ENCODE results near the gene MICOS13. TPM values are rescaled to one million over a fixed set of nuclear protein-coding genes. Genes with fewer than 3 reads are reported as not detected.

The MICOS13 gene
- total and polyA plus RNA-seq, 12 donors: 122 to 658 (median 139) TPM

DNA sequence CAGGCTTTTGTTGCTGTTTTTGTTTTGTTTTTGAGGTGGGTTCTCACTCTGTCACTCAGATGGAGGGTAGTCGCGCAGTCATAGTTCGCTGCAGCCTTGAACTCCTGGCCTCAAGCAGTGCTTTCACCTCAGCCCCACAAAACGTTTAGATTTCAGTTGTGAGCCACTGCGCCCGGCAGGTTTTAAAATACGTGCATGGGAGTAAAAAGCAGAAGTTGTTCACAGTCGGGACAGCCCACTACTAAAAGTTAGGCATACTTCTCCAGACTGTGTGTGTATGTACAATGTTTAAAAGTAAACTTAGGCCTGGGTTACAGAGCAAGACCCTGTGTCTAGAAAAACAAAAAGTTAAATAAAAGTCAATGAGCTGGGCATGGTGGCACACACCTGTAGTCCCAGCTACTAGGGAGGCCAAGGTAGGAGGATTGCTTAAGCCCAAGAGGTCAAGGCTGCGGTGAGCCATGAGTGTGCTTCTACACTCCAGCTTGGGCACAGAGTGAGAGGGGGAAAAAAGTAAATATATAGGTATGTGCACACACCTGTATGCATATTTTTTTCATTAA lies 51.3 kb downstream of the MICOS13 start:
- peak overlapping the region in 1 of 10 donors; percentile 0 for H3K4me3 ChIP-seq
- no peaks in the 10 kb centered on the region for H3K9me3 ChIP-seq
- peaks cover 0 to 67% (median 15%) of the 10 kb centered on the region in 9 donors for H3K36me3 ChIP-seq
- ATAC-seq (no peak), DNase-seq (no peak)
- no peaks in the 10 kb centered on the region for H3K27me3 ChIP-seq
- peaks cover 30 to 98% (median 90%) of the 10 kb centered on the region in 9 donors for H3K4me1 ChIP-seq
- WGBS, 2 donors: 81 to 90% methylated on average over 9 of the region's 9 CpGs
- TF ChIP-seq, protein P1, sequence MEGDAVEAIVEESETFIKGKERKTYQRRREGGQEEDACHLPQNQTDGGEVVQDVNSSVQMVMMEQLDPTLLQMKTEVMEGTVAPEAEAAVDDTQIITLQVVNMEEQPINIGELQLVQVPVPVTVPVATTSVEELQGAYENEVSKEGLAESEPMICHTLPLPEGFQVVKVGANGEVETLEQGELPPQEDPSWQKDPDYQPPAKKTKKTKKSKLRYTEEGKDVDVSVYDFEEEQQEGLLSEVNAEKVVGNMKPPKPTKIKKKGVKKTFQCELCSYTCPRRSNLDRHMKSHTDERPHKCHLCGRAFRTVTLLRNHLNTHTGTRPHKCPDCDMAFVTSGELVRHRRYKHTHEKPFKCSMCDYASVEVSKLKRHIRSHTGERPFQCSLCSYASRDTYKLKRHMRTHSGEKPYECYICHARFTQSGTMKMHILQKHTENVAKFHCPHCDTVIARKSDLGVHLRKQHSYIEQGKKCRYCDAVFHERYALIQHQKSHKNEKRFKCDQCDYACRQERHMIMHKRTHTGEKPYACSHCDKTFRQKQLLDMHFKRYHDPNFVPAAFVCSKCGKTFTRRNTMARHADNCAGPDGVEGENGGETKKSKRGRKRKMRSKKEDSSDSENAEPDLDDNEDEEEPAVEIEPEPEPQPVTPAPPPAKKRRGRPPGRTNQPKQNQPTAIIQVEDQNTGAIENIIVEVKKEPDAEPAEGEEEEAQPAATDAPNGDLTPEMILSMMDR (IDR thresholded peaks at IDR 0.05): no peak
- intact Hi-C loops (cut with DNase I): loop anchor here in 1 of 10 donors (5.0 kb wide), 1 partner anchor 48 kb away; no protein-coding TSS in a partner anchor
- H3K27ac ChIP-seq: peak overlapping the region in 1 of 10 donors; percentile 57

DNA sequence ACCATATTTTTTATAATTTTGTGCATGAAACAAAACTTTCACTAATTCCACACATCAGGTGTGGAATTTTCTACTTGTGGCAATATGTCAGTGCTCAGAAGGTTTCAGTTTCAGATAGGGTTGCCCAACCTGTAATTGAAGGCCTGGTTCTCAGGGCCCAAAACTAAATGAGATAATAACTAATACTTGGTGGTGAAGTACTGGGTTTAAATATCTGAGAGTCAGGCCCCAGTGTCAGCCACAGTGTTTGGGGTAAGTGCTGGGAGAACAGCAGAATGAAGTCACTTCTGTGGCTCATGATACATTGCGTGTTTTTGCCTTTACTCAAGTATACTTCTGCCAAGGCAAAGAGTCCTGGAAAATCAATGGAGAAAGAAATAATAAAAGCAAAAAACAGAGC lies 51.9 kb downstream of the MICOS13 start:
- peak overlapping the region in 1 of 10 donors; percentile 0 for H3K4me3 ChIP-seq
- 68 to 83% methylated on average over 1 of the region's 1 CpG for WGBS, 2 donors
- intact Hi-C loops (cut with DNase I): loop anchor here in 1 of 10 donors (5.0 kb wide), 1 partner anchor 49 kb away; no protein-coding TSS in a partner anchor

More for the DNA sequence above, 51.9 kb downstream of the MICOS13 start:
- Histone ChIP-seq H3K9me3 (no peaks in the 10 kb centered on the region), H3K36me3 (peaks cover 0 to 67% (median 15%) of the 10 kb centered on the region in 9 donors), H3K4me1 (peaks cover 30 to 98% (median 86%) of the 10 kb centered on the region in 9 donors), H3K27ac (peak overlapping the region in 1 of 10 donors; percentile 57), H3K27me3 (no peaks in the 10 kb centered on the region)
- ATAC-seq: no peak
- no peak for DNase-seq
- TF ChIP-seq, protein P1 (IDR thresholded peaks at IDR 0.05): no peak

Other genes starting within 250 kb of the MICOS13 start
- not detected for gene ZNRF4, start 225.1 kb downstream of the MICOS13 start, total RNA-seq
- not detected for gene ZNRF4, start 225.1 kb downstream of the MICOS13 start, polyA plus RNA-seq
- gene TINCR, start 112.6 kb downstream of the MICOS13 start, total RNA-seq: under 1 TPM in 7 of 10 donors, not detected in 3; 0.07 to 0.68 (median 0.27) TPM
- gene TINCR, start 112.6 kb downstream of the MICOS13 start, polyA plus RNA-seq: under 1 TPM in 1 of 2 donors, not detected in 1; 0.14 TPM
- gene SAFB2, start 57.7 kb downstream of the MICOS13 start, total RNA-seq: 10 to 100 TPM; 34.4 to 70.4 (median 45.9) TPM
- gene SAFB2, start 57.7 kb downstream of the MICOS13 start, polyA plus RNA-seq: 10 to 100 TPM; 30.8 to 80.3 TPM
- gene SAFB, start 57.4 kb downstream of the MICOS13 start, total RNA-seq: 10 to 100 TPM; 44.0 to 72.5 (median 50.2) TPM
- gene SAFB, start 57.4 kb downstream of the MICOS13 start, polyA plus RNA-seq: 10 to 100 TPM; 42.8 to 59.6 TPM
- gene HSD11B1L, start 511 bp upstream of the MICOS13 start, total RNA-seq: 1 to 10 TPM; 3.3 to 7.6 (median 4.2) TPM
- 10 to 100 TPM in 1 of 2 donors, 1 to 10 TPM in 1; 6.3 to 13.2 TPM for gene HSD11B1L, start 511 bp upstream of the MICOS13 start, polyA plus RNA-seq
- gene RPL36, start 9.8 kb upstream of the MICOS13 start, total RNA-seq: 100 to 1,000 TPM; 270 to 463 (median 322) TPM
- gene RPL36, start 9.8 kb upstream of the MICOS13 start, polyA plus RNA-seq: 1,000 to 10,000 TPM in 1 of 2 donors, 100 to 1,000 TPM in 1; 980 to 1,152 TPM
- gene LONP1, start 39.6 kb upstream of the MICOS13 start, total RNA-seq: 100 to 1,000 TPM in 1 of 10 donors, 10 to 100 TPM in 9; 71.4 to 101 (median 88.5) TPM
- 100 to 1,000 TPM in 1 of 2 donors, 10 to 100 TPM in 1; 95.0 to 121 TPM for gene LONP1, start 39.6 kb upstream of the MICOS13 start, polyA plus RNA-seq
- gene CATSPERD, start 40.1 kb upstream of the MICOS13 start, total RNA-seq: not detected
- not detected for gene CATSPERD, start 40.1 kb upstream of the MICOS13 start, polyA plus RNA-seq
- 1 to 10 TPM in 6 of 10 donors, under 1 TPM in 4; 0.59 to 3.0 (median 1.1) TPM for gene PRR22, start 104.2 kb upstream of the MICOS13 start, total RNA-seq
- 1 to 10 TPM; 1.7 to 3.3 TPM for gene PRR22, start 104.2 kb upstream of the MICOS13 start, polyA plus RNA-seq
- 10 to 100 TPM; 11.5 to 27.8 (median 14.2) TPM for gene DUS3L, start 110.6 kb upstream of the MICOS13 start, total RNA-seq
- 10 to 100 TPM; 22.7 to 37.7 TPM for gene DUS3L, start 110.6 kb upstream of the MICOS13 start, polyA plus RNA-seq
- 10 to 100 TPM in 8 of 10 donors, 1 to 10 TPM in 2; 4.5 to 40.4 (median 14.8) TPM for gene NRTN, start 124.6 kb upstream of the MICOS13 start, total RNA-seq
- 10 to 100 TPM; 15.4 to 38.1 TPM for gene NRTN, start 124.6 kb upstream of the MICOS13 start, polyA plus RNA-seq
- gene FUT6, start 159.2 kb upstream of the MICOS13 start, total RNA-seq: not detected
- gene FUT6, start 159.2 kb upstream of the MICOS13 start, polyA plus RNA-seq: not detected
- gene FUT3, start 170.9 kb upstream of the MICOS13 start, total RNA-seq: not detected
- under 1 TPM in 1 of 2 donors, not detected in 1; 0.01 TPM for gene FUT3, start 170.9 kb upstream of the MICOS13 start, polyA plus RNA-seq
- gene FUT5, start 190.0 kb upstream of the MICOS13 start, total RNA-seq: under 1 TPM in 1 of 10 donors, not detected in 9; 0.21 TPM
- gene FUT5, start 190.0 kb upstream of the MICOS13 start, polyA plus RNA-seq: not detected
- 100 to 1,000 TPM; 451 to 574 (median 513) TPM for gene NDUFA11, start 223.3 kb upstream of the MICOS13 start, total RNA-seq
- gene NDUFA11, start 223.3 kb upstream of the MICOS13 start, polyA plus RNA-seq: 1,000 to 10,000 TPM in 1 of 2 donors, 100 to 1,000 TPM in 1; 760 to 1,143 TPM
- gene VMAC, start 224.4 kb upstream of the MICOS13 start, total RNA-seq: 1 to 10 TPM; 1.3 to 3.9 (median 2.5) TPM
- gene VMAC, start 224.4 kb upstream of the MICOS13 start, polyA plus RNA-seq: 1 to 10 TPM; 1.4 to 5.8 TPM
- 1 to 10 TPM; 1.3 to 4.2 (median 2.8) TPM for gene CAPS, start 233.7 kb upstream of the MICOS13 start, total RNA-seq
- 10 to 100 TPM in 1 of 2 donors, 1 to 10 TPM in 1; 3.2 to 14.1 TPM for gene CAPS, start 233.7 kb upstream of the MICOS13 start, polyA plus RNA-seq